ENCODE measurements around the gene RASGRP2. TPM values are rescaled to one million over a fixed set of nuclear protein-coding genes. Genes with fewer than 3 reads are reported as not detected.

Gene RASGRP2
- total RNA-seq, 2 experiments from 2014 or later, result 668 to 672 TPM

DNA sequence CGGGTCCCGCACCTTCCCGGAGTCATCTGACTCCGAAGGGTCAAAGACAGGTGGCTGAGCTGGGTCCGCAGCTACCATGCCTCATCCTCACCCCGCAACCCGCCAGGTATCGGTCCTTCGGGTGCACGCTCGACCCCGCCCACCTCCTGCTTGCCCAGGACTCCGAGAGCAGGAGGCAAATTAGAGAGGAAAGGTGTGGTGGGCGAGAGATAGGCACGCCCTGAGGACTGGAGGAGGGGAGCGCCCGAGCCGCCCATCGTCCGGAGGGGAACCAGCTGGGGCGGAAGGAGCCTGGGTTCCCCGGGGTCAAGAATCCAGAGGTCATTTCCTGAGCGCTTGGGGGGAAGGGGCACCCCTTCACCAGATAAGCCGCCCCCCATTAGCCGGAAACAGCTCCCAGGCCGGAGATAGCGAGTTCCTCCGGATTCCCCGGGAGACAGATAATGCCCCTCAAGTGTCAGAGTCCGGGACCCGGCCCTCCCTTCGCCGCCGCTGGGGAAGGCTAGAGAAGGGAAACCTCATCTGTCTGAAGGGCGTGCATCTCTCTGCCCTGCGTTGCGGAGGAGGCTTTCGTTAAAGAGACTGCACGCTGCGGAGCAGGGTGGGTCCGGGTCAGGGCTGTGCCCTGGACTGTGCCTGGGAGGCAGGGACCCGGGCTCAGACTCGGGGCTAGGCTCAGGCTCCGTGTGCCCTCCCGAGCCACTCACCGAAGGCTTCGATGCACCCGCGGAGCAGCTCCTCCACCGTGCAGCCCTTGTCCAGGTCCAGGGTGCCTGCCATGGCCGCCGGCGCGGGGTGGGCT lies 1.7 kb downstream of the RASGRP2 start:
- POLR2A ChIA-PET, result interaction anchor here (1.1 to 18.7 kb wide), 10 partner anchors 7 to 757 kb away, joined by 3 to 634 read pairs (median 10); partner anchors contain the start of genes FAU, MALAT1, MEN1 and MRPL49
- TF ChIP-seq, protein P1, sequence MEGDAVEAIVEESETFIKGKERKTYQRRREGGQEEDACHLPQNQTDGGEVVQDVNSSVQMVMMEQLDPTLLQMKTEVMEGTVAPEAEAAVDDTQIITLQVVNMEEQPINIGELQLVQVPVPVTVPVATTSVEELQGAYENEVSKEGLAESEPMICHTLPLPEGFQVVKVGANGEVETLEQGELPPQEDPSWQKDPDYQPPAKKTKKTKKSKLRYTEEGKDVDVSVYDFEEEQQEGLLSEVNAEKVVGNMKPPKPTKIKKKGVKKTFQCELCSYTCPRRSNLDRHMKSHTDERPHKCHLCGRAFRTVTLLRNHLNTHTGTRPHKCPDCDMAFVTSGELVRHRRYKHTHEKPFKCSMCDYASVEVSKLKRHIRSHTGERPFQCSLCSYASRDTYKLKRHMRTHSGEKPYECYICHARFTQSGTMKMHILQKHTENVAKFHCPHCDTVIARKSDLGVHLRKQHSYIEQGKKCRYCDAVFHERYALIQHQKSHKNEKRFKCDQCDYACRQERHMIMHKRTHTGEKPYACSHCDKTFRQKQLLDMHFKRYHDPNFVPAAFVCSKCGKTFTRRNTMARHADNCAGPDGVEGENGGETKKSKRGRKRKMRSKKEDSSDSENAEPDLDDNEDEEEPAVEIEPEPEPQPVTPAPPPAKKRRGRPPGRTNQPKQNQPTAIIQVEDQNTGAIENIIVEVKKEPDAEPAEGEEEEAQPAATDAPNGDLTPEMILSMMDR (IDR thresholded peaks at IDR 0.05), result no peak
- peaks cover 46% of the 10 kb centered on the region for H3K4me1 Mint-ChIP-seq (ENCODE audit: low read depth)
- H3K27ac Mint-ChIP-seq, result peak overlapping the region; percentile 24
- Histone ChIP-seq H3K4me3 (ENCODE audit: low read length) (peak overlapping the region; percentile 98), H3K36me3 (ENCODE audit: insufficient read depth, low read length) (peaks cover 45% of the 10 kb centered on the region), H3K4me1 (ENCODE audit: insufficient read depth, low read length) (peaks cover 67% of the 10 kb centered on the region), H3K27me3 (ENCODE audit: control insufficient read depth in 1 of 2, insufficient read depth in 2 of 2, low read length in 2 of 2) (no peaks in the 10 kb centered on the region), H3K27ac (ENCODE audit: low read depth in 1 of 2, low read length in 2 of 2) (peak overlapping the region; percentile 44 to 95), H3K9me3 (ENCODE audit: control insufficient read depth in 1 of 2, insufficient read depth in 1 of 2, low read length in 2 of 2) (no peaks in the 10 kb centered on the region)
- CTCF ChIA-PET, result interaction anchor here (0.9 to 4.9 kb wide), 11 partner anchors 8 to 284 kb away, joined by 3 to 45 read pairs (median 6); partner anchors contain the start of genes PYGM and SF1
- intact Hi-C loops (cut with DNase I, micrococcal nuclease), result loop anchor here (1.0 to 5.0 kb wide), 4 partner anchors 35 to 189 kb away; partner anchors contain the start of genes CDC42BPG (in 1 of the 2) and SF1 (in 1 of the 2)
- DNase-seq, result peak in 3 of 14 experiments; percentile 30 to 36 (median 36)
- peaks cover 62% of the 10 kb centered on the region for H3K36me3 Mint-ChIP-seq (ENCODE audit: low read depth)
- peak overlapping the region; percentile 85 for H3K4me3 Mint-ChIP-seq
- ATAC-seq (ENCODE audit: poor library complexity), result no peak
- no peaks in the 10 kb centered on the region for H3K9me3 Mint-ChIP-seq
- no peaks in the 10 kb centered on the region for H3K27me3 Mint-ChIP-seq

- Mint-ChIP-seq H3K4me1 (ENCODE audit: low read depth) (peaks cover 46% of the 10 kb centered on the region), H3K27me3 (no peaks in the 10 kb centered on the region), H3K36me3 (ENCODE audit: low read depth) (peaks cover 69% of the 10 kb centered on the region), H3K9me3 (no peaks in the 10 kb centered on the region), H3K27ac (peak overlapping the region; percentile 24), H3K4me3 (peak overlapping the region; percentile 85)
- ChIA-PET POLR2A (interaction anchor here (1.1 to 18.7 kb wide), 6 partner anchors 13 to 69 kb away, joined by 3 to 634 read pairs (median 4); partner anchors contain the start of genes PYGM and SF1), CTCF (interaction anchor here (0.9 to 4.9 kb wide), 5 partner anchors 8 to 53 kb away, joined by 3 to 28 read pairs (median 20); no protein-coding TSS in a partner anchor)
- Histone ChIP-seq H3K4me1 (ENCODE audit: insufficient read depth, low read length) (peaks cover 67% of the 10 kb centered on the region), H3K9me3 (ENCODE audit: control insufficient read depth in 1 of 2, insufficient read depth in 1 of 2, low read length in 2 of 2) (no peaks in the 10 kb centered on the region), H3K27me3 (ENCODE audit: control insufficient read depth in 1 of 2, insufficient read depth in 2 of 2, low read length in 2 of 2) (no peaks in the 10 kb centered on the region), H3K36me3 (ENCODE audit: insufficient read depth, low read length) (peaks cover 52% of the 10 kb centered on the region), H3K27ac (ENCODE audit: low read depth in 1 of 2, low read length in 2 of 2) (peak overlapping the region in 1 of 2 donors; percentile 21), H3K4me3 (ENCODE audit: low read length) (peak overlapping the region; percentile 98)
- no peak for ATAC-seq (ENCODE audit: poor library complexity)
- TF ChIP-seq, protein P1 (IDR thresholded peaks at IDR 0.05), result no peak
- intact Hi-C loops (cut with DNase I, micrococcal nuclease), result loop anchor here (1.0 to 5.0 kb wide), 4 partner anchors 36 to 188 kb away; partner anchors contain the start of genes CDC42BPG (in 1 of the 2) and SF1 (in 1 of the 2)
- peak in 1 of 14 experiments; percentile 56 for DNase-seq
These were observed 2.4 kb downstream of the RASGRP2 start for GRCh38 chr11:64741375-64742086.

DNA sequence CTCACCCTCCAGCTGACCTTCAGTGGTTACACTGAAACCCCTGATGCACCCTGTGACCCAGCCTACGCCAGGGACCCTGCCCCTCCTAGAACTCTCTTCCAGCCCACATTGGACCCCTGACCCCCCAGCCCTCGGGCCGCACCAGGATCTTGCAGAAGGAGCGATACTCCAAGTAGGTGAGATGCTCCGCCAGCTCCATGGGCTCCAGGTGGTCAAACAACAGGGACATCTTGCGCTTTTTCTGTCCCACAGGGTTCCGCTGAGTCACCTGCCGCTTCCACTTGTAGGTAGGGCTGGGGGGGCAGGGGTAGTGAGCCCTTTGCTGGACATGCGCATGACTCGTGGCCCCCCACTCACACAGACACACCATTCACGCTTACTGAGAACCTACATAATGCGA lies 4.1 kb downstream of the RASGRP2 start:
- ChIA-PET POLR2A (interaction anchor here (11.6 to 18.7 kb wide), 2 partner anchors 21 to 35 kb away, joined by 596 to 634 read pairs; partner anchors contain the start of genes PYGM and SF1), CTCF (interaction anchor here (4.9 kb wide), 1 partner anchor 51 kb away, joined by 28 read pairs; no protein-coding TSS in a partner anchor)
- Mint-ChIP-seq H3K27ac (peak overlapping the region; percentile 24), H3K9me3 (no peaks in the 10 kb centered on the region), H3K36me3 (ENCODE audit: low read depth) (peaks cover 75% of the 10 kb centered on the region), H3K4me3 (peak overlapping the region; percentile 82), H3K27me3 (no peaks in the 10 kb centered on the region), H3K4me1 (ENCODE audit: low read depth) (peaks cover 49% of the 10 kb centered on the region)
- no peak overlapping the region for H3K27ac ChIP-seq (ENCODE audit: low read depth in 1 of 2, low read length in 2 of 2)
- ATAC-seq (ENCODE audit: poor library complexity), result no peak
- DNase-seq, result no peak
- H3K9me3 ChIP-seq (ENCODE audit: control insufficient read depth in 1 of 2, insufficient read depth in 1 of 2, low read length in 2 of 2), result no peaks in the 10 kb centered on the region
- H3K27me3 ChIP-seq (ENCODE audit: control insufficient read depth in 1 of 2, insufficient read depth in 2 of 2, low read length in 2 of 2), result no peaks in the 10 kb centered on the region
- intact Hi-C loops (cut with DNase I, micrococcal nuclease), result loop anchor here in 1 of 2 experiments (5.0 kb wide), 1 partner anchor 37 kb away; the partner anchor contains the start of gene SF1
- peaks cover 69% of the 10 kb centered on the region for H3K36me3 ChIP-seq (ENCODE audit: insufficient read depth, low read length)
- peaks cover 68% of the 10 kb centered on the region for H3K4me1 ChIP-seq (ENCODE audit: insufficient read depth, low read length)
- TF ChIP-seq, protein P1 (IDR thresholded peaks at IDR 0.05), result no peak
- no peak overlapping the region for H3K4me3 ChIP-seq (ENCODE audit: low read length)

Measured in CD4-positive, alpha-beta T cell (primary cell).